IMR-90 (cell line): ENCODE data around the gene PPAN. TPM values are rescaled to one million over a fixed set of nuclear protein-coding genes. Genes with fewer than 3 reads are reported as not detected.

Source experiments
- ATAC-seq: fragments of 200-7000 bp; cut with Tn5 transposase; 2 replicates; pipeline ENCODE4 v1.9.1; 2020; ENCODE audit warnings: low read depth, mild to moderate bottlenecking, moderate library complexity
- BruUV-seq: library from RNA; stranded (reverse); fragments of 400-500 nt; replicated peaks from 2 replicates; lab custom pipeline; 2021; lab: Mats Ljungman, UMichigan
- CTCF ChIA-PET: fragments of 300-600 bp; formaldehyde crosslinking; extraction: SDS; loops from one replicate; lab custom pipeline; 2021; ENCODE audit warnings: antibody characterized with exemption; lab: Yijun Ruan, JAX
- POLR2A ChIA-PET: fragments of 300-600 bp; sonication (Branson Sonifier 250); formaldehyde crosslinking; loops from one replicate; lab custom pipeline; 2022; ENCODE audit warnings: antibody characterized with exemption; ENCODE audit not compliant: unreplicated experiment; lab: Charles Lee
- DNase-seq: peaks from one replicate; pipeline ENCODE4 v3.0.0; 2013
- H2AFZ ChIP-seq: replicated peaks from 2 replicates; pipeline ENCODE3; 2013; ENCODE audit warnings: low read length, mild to moderate bottlenecking; ENCODE audit not compliant: poor library complexity
- H2AK5ac ChIP-seq: 2 replicates; pipeline ENCODE4 v1.6.1; 2013; ENCODE audit warnings: low read depth, low read length, inconsistent platforms
- H2AK9ac ChIP-seq: replicated peaks from 2 replicates; pipeline ENCODE3; 2013; ENCODE audit warnings: mild to moderate bottlenecking, low read depth, low read length, moderate library complexity; ENCODE audit not compliant: poor library complexity
- H2BK120ac ChIP-seq: 2 replicates; pipeline ENCODE4 v1.6.1; 2013; ENCODE audit warnings: low read depth, low read length, inconsistent platforms
- H2BK15ac ChIP-seq: 3 replicates; pipeline ENCODE4 v1.6.1; 2013; ENCODE audit warnings: low read depth, low read length, inconsistent platforms
- H2BK20ac ChIP-seq: 2 replicates; pipeline ENCODE4 v1.6.1; 2013; ENCODE audit warnings: low read depth, mild to moderate bottlenecking, inconsistent platforms, low read length, moderate library complexity
- H2BK5ac ChIP-seq: 2 replicates; pipeline ENCODE4 v1.6.1; 2013; ENCODE audit warnings: mild to moderate bottlenecking, low read depth, low read length, inconsistent platforms; ENCODE audit not compliant: poor library complexity, severe bottlenecking
- H3K14ac ChIP-seq: replicated peaks from 2 replicates; pipeline ENCODE4 v1.6.1; 2013; ENCODE audit warnings: low read depth, low read length, inconsistent platforms
- H3K18ac ChIP-seq: 2 replicates; pipeline ENCODE4 v1.6.1; 2013; ENCODE audit warnings: low read depth, low read length, control low read depth
- H3K23ac ChIP-seq: 2 replicates; pipeline ENCODE4 v1.6.1; 2013; ENCODE audit warnings: low read depth, low read length, inconsistent platforms
- H3K27ac ChIP-seq: 2 replicates; pipeline ENCODE4 v1.5.1; 2013; ENCODE audit warnings: mild to moderate bottlenecking, control low read depth, low read length; ENCODE audit not compliant: insufficient read depth
- H3K27me3 ChIP-seq: 2 replicates; pipeline ENCODE4 v1.6.1; 2013; ENCODE audit warnings: low read length; ENCODE audit not compliant: control insufficient read depth, insufficient read depth
- H3K36me3 ChIP-seq: 2 replicates; pipeline ENCODE4 v1.6.1; 2013; ENCODE audit warnings: low read length, mixed read lengths; ENCODE audit not compliant: control insufficient read depth, insufficient read depth
- H3K4ac ChIP-seq: 2 replicates; pipeline ENCODE4 v1.6.1; 2013; ENCODE audit warnings: low read depth, low read length, inconsistent platforms
- H3K4me1 ChIP-seq: 2 replicates; pipeline ENCODE4 v1.6.1; 2013; ENCODE audit warnings: low read length, mixed read lengths; ENCODE audit not compliant: control insufficient read depth, insufficient read depth
- H3K4me2 ChIP-seq: 2 replicates; pipeline ENCODE4 v1.6.1; 2013; ENCODE audit warnings: low read depth, mild to moderate bottlenecking, control low read depth, low read length, moderate library complexity
- H3K4me3 ChIP-seq: 2 replicates; pipeline ENCODE4 v1.5.1; 2013; ENCODE audit warnings: low read depth, mild to moderate bottlenecking, control low read depth, low read length, moderate library complexity; ENCODE audit not compliant: insufficient read depth
- H3K56ac ChIP-seq: 2 replicates; pipeline ENCODE4 v1.6.1; 2013; ENCODE audit warnings: low read length, inconsistent platforms; ENCODE audit not compliant: insufficient read depth; ENCODE audit errors: extremely low read depth
- H3K79me1 ChIP-seq, 2 experiments: 2 replicates each; pipeline ENCODE4 v1.6.1; 2013; ENCODE audit warnings: low read length in 2 of 2, inconsistent platforms in 1 of 2, low read depth in 1 of 2
- H3K9ac ChIP-seq: 2 replicates; pipeline ENCODE4 v1.6.1; 2013; ENCODE audit warnings: low read depth, low read length, control low read depth
- H3K9me1 ChIP-seq: 2 replicates; pipeline ENCODE4 v1.6.1; 2013; ENCODE audit warnings: low read length, inconsistent platforms; ENCODE audit not compliant: insufficient read depth
- H3K9me3 ChIP-seq: 2 replicates; pipeline ENCODE4 v1.6.1; 2013; ENCODE audit warnings: low read length; ENCODE audit not compliant: control insufficient read depth, insufficient read depth
- H4K20me1 ChIP-seq: 2 replicates; pipeline ENCODE4 v1.6.1; 2013; ENCODE audit warnings: low read length, inconsistent platforms; ENCODE audit not compliant: insufficient read depth
- H4K5ac ChIP-seq: 2 replicates; pipeline ENCODE4 v1.6.1; 2013; ENCODE audit warnings: mild to moderate bottlenecking, low read depth, low read length, control low read depth
- H4K8ac ChIP-seq, 2 experiments: 2 replicates each; pipeline ENCODE4 v1.6.1; 2013; ENCODE audit warnings: low read depth in 2 of 2, low read length in 2 of 2, control low read depth in 1 of 2, inconsistent platforms in 1 of 2
- H4K91ac ChIP-seq: 2 replicates; pipeline ENCODE4 v1.6.1; 2013; ENCODE audit warnings: low read depth, low read length, inconsistent platforms; ENCODE audit not compliant: insufficient read depth
- WGBS, 2 experiments: methylation state at CpG; one replicate each; pipeline versions ENCODE4 v1.1.5 to v1.1.7; 2013; ENCODE audit warnings: missing lambda C conversion rate in 2 of 2; ENCODE audit not compliant: insufficient read length in 1 of 2; ENCODE audit errors: extremely low coverage in 2 of 2; 5-methylcytosine and 5-hydroxymethylcytosine counted together
- dilution Hi-C: fragments of 300-500 bp; cut with HindIII; formaldehyde crosslinking; loops from one replicate; pipeline ENCODE4 v1.14.3; 2018; ENCODE audit warnings: low sequenced_read_pairs; ENCODE audit not compliant: unreplicated experiment
- in situ Hi-C: fragments of 300-500 bp; cut with MboI; formaldehyde crosslinking; loops from 3 replicates; pipeline ENCODE4 v1.14.3; 2019; ENCODE audit warnings: low sequenced_read_pairs, inconsistent platforms, mixed read lengths
- intact Hi-C: fragments of 100-400 bp; cut with micrococcal nuclease; formaldehyde crosslinking; loops from 2 replicates; pipeline ENCODE4 v1.10.0; 2022
- polyA plus RNA-seq, 3 experiments: library from polyadenylated mRNA; depleted of rRNA; stranded (reverse); fragments of >200 nt; gene quantifications; 2 replicates each; pipeline ENCODE4 v1.2.3, GENCODE V29; 2012; ENCODE audit warnings: low replicate concordance in 1 of 3
- total RNA-seq: library from RNA; depleted of rRNA; stranded (reverse); fragments of >200 nt; gene quantifications from 2 replicates; pipeline ENCODE4 v1.2.3, GENCODE V29; 2012
- TF ChIP-seq, protein P1 (sequence below): fragments of 150-350 bp; IDR thresholded peaks from 2 replicates; pipeline ENCODE4 v1.6.1; 2016; ENCODE audit warnings: low read depth, mild to moderate bottlenecking, low read length, moderate library complexity, borderline replicate concordance

PPAN gene
- total and polyA plus RNA-seq, 2 of the 4 experiments (the other 2 are of a cell fraction): 24.0 to 41.6 TPM

- Histone ChIP-seq H3K79me1 (peaks cover 26 to 31% of the 10 kb centered on the region in 2 experiments), H3K9ac (no peak overlapping the region), H2AFZ (no peak overlapping the region), H2BK20ac (no peak overlapping the region), H4K91ac (no peak overlapping the region), H3K4me2 (no peak overlapping the region), H3K4ac (no peak overlapping the region), H3K4me1 (no peaks in the 10 kb centered on the region), H3K23ac (no peak overlapping the region), H4K20me1 (no peaks in the 10 kb centered on the region; the same call in 1 of the 2 replicates), H2AK5ac (no peak overlapping the region), H3K14ac (no peak overlapping the region), H3K27me3 (no peaks in the 10 kb centered on the region), H4K8ac (no peak overlapping the region), H3K36me3 (peaks cover 69% of the 10 kb centered on the region), H2BK120ac (no peak overlapping the region), H3K4me3 (no peak overlapping the region), H3K18ac (no peak overlapping the region), H3K9me3 (no peaks in the 10 kb centered on the region), H3K56ac (no peak overlapping the region), H2BK5ac (no peak overlapping the region), H3K9me1 (no peaks in the 10 kb centered on the region), H2BK15ac (no peak overlapping the region), H4K5ac (no peak overlapping the region), H2AK9ac (no peak overlapping the region), H3K27ac (no peak overlapping the region)
- TF ChIP-seq, protein P1, sequence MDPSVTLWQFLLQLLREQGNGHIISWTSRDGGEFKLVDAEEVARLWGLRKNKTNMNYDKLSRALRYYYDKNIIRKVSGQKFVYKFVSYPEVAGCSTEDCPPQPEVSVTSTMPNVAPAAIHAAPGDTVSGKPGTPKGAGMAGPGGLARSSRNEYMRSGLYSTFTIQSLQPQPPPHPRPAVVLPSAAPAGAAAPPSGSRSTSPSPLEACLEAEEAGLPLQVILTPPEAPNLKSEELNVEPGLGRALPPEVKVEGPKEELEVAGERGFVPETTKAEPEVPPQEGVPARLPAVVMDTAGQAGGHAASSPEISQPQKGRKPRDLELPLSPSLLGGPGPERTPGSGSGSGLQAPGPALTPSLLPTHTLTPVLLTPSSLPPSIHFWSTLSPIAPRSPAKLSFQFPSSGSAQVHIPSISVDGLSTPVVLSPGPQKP: no peak
- POLR2A ChIA-PET: no interaction called here
- CTCF ChIA-PET: no interaction called here
- DNase-seq: no peak
- no TSS peak for BruUV-seq
- dilution Hi-C loops: no loop called here
- intact Hi-C loops: no loop called here
- ATAC-seq: no peak
- in situ Hi-C loops: no loop called here
- WGBS, 2 experiments: 100% methylated on average over 4 of the region's 5 CpGs; no CpG with 5 or more reads in 1 of the 2 experiments
Observed at GRCh38 chr19:10151521-10151920, 45.4 kb downstream of the PPAN start.
